SU-DHL-6 (cell line): Measurements from ENCODE around the gene DHCR24.

Source experiments
- H2AFZ ChIP-seq: fragments of 200-600 bp; sonication (generic); 2 replicates; pipeline ENCODE4 v1.6.1; 2014; ENCODE audit warnings: low read depth, mild to moderate bottlenecking, moderate library complexity, mixed read lengths, antibody characterized with exemption, low read length; ENCODE audit not compliant: severe bottlenecking
- H3F3A ChIP-seq: fragments of 200-600 bp; shearing (Covaris generic); 2 replicates; pipeline ENCODE4 v1.6.0; 2016; ENCODE audit warnings: antibody characterized with exemption, mild to moderate bottlenecking; ENCODE audit not compliant: insufficient read depth
- H3K27ac ChIP-seq: fragments of 200-600 bp; sonication (generic); 2 replicates; pipeline ENCODE4 v1.5.1; 2016; ENCODE audit warnings: low read depth, mild to moderate bottlenecking, low read length, moderate library complexity, mixed read lengths
- H3K27me3 ChIP-seq: fragments of 200-600 bp; sonication (generic), shearing (Covaris generic); 2 replicates; pipeline ENCODE4 v1.6.0; 2014; ENCODE audit warnings: mild to moderate bottlenecking, low read length
- H3K36me3 ChIP-seq: fragments of 200-600 bp; sonication (generic); 2 replicates; pipeline ENCODE4 v1.6.1; 2014; ENCODE audit warnings: mild to moderate bottlenecking, low read length, mixed read lengths
- H3K4me2 ChIP-seq: fragments of 300-600, 200-600 bp; shearing (Covaris generic), sonication (generic); 2 replicates; pipeline ENCODE4 v1.6.0; 2014; ENCODE audit warnings: low read length, low read depth, mild to moderate bottlenecking; ENCODE audit not compliant: poor library complexity, severe bottlenecking
- H3K4me3 ChIP-seq: fragments of 200-600 bp; sonication (generic); 2 replicates; pipeline ENCODE4 v1.5.1; 2014; ENCODE audit warnings: antibody characterized with exemption, low read length, mild to moderate bottlenecking, mixed read lengths; ENCODE audit not compliant: insufficient read depth, poor library complexity, severe bottlenecking
- H3K79me2 ChIP-seq: fragments of 200-600 bp; sonication (generic); 2 replicates; pipeline ENCODE4 v1.6.1; 2014; ENCODE audit warnings: mild to moderate bottlenecking, low read length, moderate library complexity; ENCODE audit not compliant: insufficient read depth
- H3K9ac ChIP-seq: fragments of 200-600 bp; sonication (generic); 2 replicates; pipeline ENCODE4 v1.7.0; 2014; ENCODE audit warnings: mild to moderate bottlenecking, low read length
- H3K9me2 ChIP-seq: fragments of 200-600 bp; sonication (generic); replicated peaks from 2 replicates; pipeline ENCODE4 v1.6.1; 2014; ENCODE audit warnings: low read length; ENCODE audit not compliant: insufficient read depth
- H3K9me3 ChIP-seq: fragments of 200-600 bp; sonication (generic); 2 replicates; pipeline ENCODE4 v1.6.1; 2014; ENCODE audit warnings: low read length, mixed read lengths; ENCODE audit not compliant: insufficient read depth
- H4K20me1 ChIP-seq: fragments of 200-600 bp; sonication (generic); 2 replicates; pipeline ENCODE4 v1.6.1; 2014; ENCODE audit warnings: low read depth, mild to moderate bottlenecking, antibody characterized with exemption, low read length, moderate library complexity, mixed read lengths
- CTCF ChIP-seq: fragments of 200-600 bp; sonication (generic); IDR thresholded peaks from one replicate; pipeline ENCODE4 v1.5.1; 2017; ENCODE audit warnings: antibody characterized with exemption, mild to moderate bottlenecking, low read length, moderate library complexity; ENCODE audit not compliant: insufficient read depth, poor library complexity, severe bottlenecking
- EZH2phosphoT487 ChIP-seq: fragments of 200-600 bp; sonication (generic), shearing (Covaris generic); conservative IDR thresholded peaks from 2 replicates; pipeline ENCODE4 v1.6.1; 2018; ENCODE audit warnings: mild to moderate bottlenecking, antibody characterized with exemption, low read length, moderate library complexity, mixed read lengths

The DHCR24 gene

GRCh38 chr1:54866801-54867716 is 19.9 kb downstream of the DHCR24 start:
- H3K27me3 ChIP-seq: no peaks in the 10 kb centered on the region
- H3K27ac ChIP-seq: no peak overlapping the region
- no peaks in the 10 kb centered on the region for H3K9me2 ChIP-seq
- H3K36me3 ChIP-seq: peaks cover 36% of the 10 kb centered on the region; the same call in 1 of the 2 replicates
- H2AFZ ChIP-seq: no peak overlapping the region
- TF ChIP-seq CTCF (no peak), EZH2phosphoT487 (no peak)
- no peak overlapping the region for H3K4me3 ChIP-seq
- no peak overlapping the region for H3K4me2 ChIP-seq
- H3K9me3 ChIP-seq: no peaks in the 10 kb centered on the region
- no peaks in the 10 kb centered on the region for H3F3A ChIP-seq
- no peaks in the 10 kb centered on the region for H3K79me2 ChIP-seq
- H3K9ac ChIP-seq: no peak overlapping the region
- no peaks in the 10 kb centered on the region; the same call in 1 of the 2 replicates for H4K20me1 ChIP-seq

- no peaks in the 10 kb centered on the region for H3K9me2 ChIP-seq
- no peaks in the 10 kb centered on the region for H3K79me2 ChIP-seq
- H3K4me3 ChIP-seq: no peak overlapping the region
- no peaks in the 10 kb centered on the region for H3K9me3 ChIP-seq
- H3K27ac ChIP-seq: no peak overlapping the region
- H3K36me3 ChIP-seq: peaks cover 30% of the 10 kb centered on the region; the same call in 1 of the 2 replicates
- no peaks in the 10 kb centered on the region for H3K27me3 ChIP-seq
- no peaks in the 10 kb centered on the region for H3F3A ChIP-seq
- H2AFZ ChIP-seq: no peak overlapping the region
- H4K20me1 ChIP-seq: no peaks in the 10 kb centered on the region; the same call in 1 of the 2 replicates
- no peak for TF ChIP-seq CTCF
- no peak for TF ChIP-seq EZH2phosphoT487
- no peak overlapping the region for H3K4me2 ChIP-seq
- no peak overlapping the region for H3K9ac ChIP-seq
Measured at GRCh38 chr1:54865238-54866073, 21.5 kb downstream of the DHCR24 start.

- Histone ChIP-seq H3K79me2 (no peaks in the 10 kb centered on the region), H3K9me3 (no peaks in the 10 kb centered on the region), H2AFZ (no peak overlapping the region), H3K4me2 (no peak overlapping the region), H4K20me1 (no peaks in the 10 kb centered on the region; the same call in 1 of the 2 replicates), H3K27ac (no peak overlapping the region), H3F3A (no peaks in the 10 kb centered on the region), H3K27me3 (no peaks in the 10 kb centered on the region), H3K9me2 (no peaks in the 10 kb centered on the region), H3K9ac (no peak overlapping the region), H3K36me3 (peaks cover 26% of the 10 kb centered on the region; the same call in 1 of the 2 replicates), H3K4me3 (no peak overlapping the region)
- no peak for TF ChIP-seq CTCF
- no peak for TF ChIP-seq EZH2phosphoT487
Measured at GRCh38 chr1:54864460-54865208, 22.4 kb downstream of the DHCR24 start.
